Stimulated activated CD4-positive, alpha-beta T cell treated with anti-CD3 and anti-CD28 coated beads, Interleukin-1b, Interleukin-23, amount 100 ng/mL, for 48 hours (primary cell): ENCODE measurements around the gene PLXNA4.
"Not testable (repeated sequence)": the region's sequence is repeated elsewhere in the genome, so short reads cannot be mapped to it uniquely, and the experiment has no call there.

Experiments
- DNase-seq: peaks from one replicate; pipeline ENCODE4 v3.0.0-alpha.2; 2020

PLXNA4 gene

GRCh38 chr7:132183781-132184380, 392.4 kb downstream of the PLXNA4 start:
- no peak for DNase-seq

- no peak for DNase-seq
Observed at GRCh38 chr7:132182992-132183391, 393.3 kb downstream of the PLXNA4 start.

- DNase-seq = no peak
Observed at GRCh38 chr7:132181946-132182685, 394.2 kb downstream of the PLXNA4 start.

- DNase-seq = no peak
Observed at GRCh38 chr7:132181371-132181770, 394.9 kb downstream of the PLXNA4 start.

- no peak for DNase-seq
Observed at GRCh38 chr7:132180481-132180880, 395.8 kb downstream of the PLXNA4 start.

- DNase-seq = no peak
Observed at GRCh38 chr7:132179681-132180080, 396.6 kb downstream of the PLXNA4 start.

- no peak for DNase-seq
Observed at GRCh38 chr7:132179080-132179430, 397.2 kb downstream of the PLXNA4 start.

GRCh38 chr7:132178402-132179079, 397.7 kb downstream of the PLXNA4 start:
- DNase-seq = not testable (repeated sequence)

GRCh38 chr7:132177708-132178401, 398.4 kb downstream of the PLXNA4 start:
- DNase-seq = no peak

GRCh38 chr7:132176719-132177118, 399.6 kb downstream of the PLXNA4 start:
- no peak for DNase-seq

GRCh38 chr7:132171130-132171576, 405.1 kb downstream of the PLXNA4 start:
- no peak for DNase-seq

- no peak for DNase-seq
Observed at GRCh38 chr7:132169730-132170129, 406.5 kb downstream of the PLXNA4 start.

GRCh38 chr7:132168239-132168638, 408.0 kb downstream of the PLXNA4 start:
- DNase-seq = no peak

- DNase-seq = not testable (repeated sequence)
Observed at GRCh38 chr7:132165695-132166094, 410.6 kb downstream of the PLXNA4 start.

- no peak for DNase-seq
Observed at GRCh38 chr7:132164558-132165125, 411.6 kb downstream of the PLXNA4 start.

- DNase-seq = no peak
Observed at GRCh38 chr7:132162556-132163144, 413.6 kb downstream of the PLXNA4 start.

GRCh38 chr7:132161976-132162375, 414.3 kb downstream of the PLXNA4 start:
- DNase-seq = no peak

- DNase-seq = no peak
Observed at GRCh38 chr7:132161533-132161915, 414.7 kb downstream of the PLXNA4 start.

- DNase-seq = no peak
Observed at GRCh38 chr7:132160611-132161532, 415.4 kb downstream of the PLXNA4 start.

- DNase-seq = no peak
Observed at GRCh38 chr7:132158841-132159240, 417.4 kb downstream of the PLXNA4 start.

GRCh38 chr7:132158166-132158565, 418.1 kb downstream of the PLXNA4 start:
- DNase-seq = no peak

- DNase-seq = no peak
Observed at GRCh38 chr7:132155715-132156114, 420.6 kb downstream of the PLXNA4 start.
